Panc1 (cell line): ENCODE results near the gene CEP131. TPM values are rescaled to one million over a fixed set of nuclear protein-coding genes. Genes with fewer than 3 reads are reported as not detected.
A peak's percentile ranks its signal among the peaks of the same experiment; 100 is the strongest.

ENCODE experiments used
- ATAC-seq: fragments of 200-7000 bp; cut with Tn5 transposase; 2 replicates; pipeline ENCODE4 v1.9.1; 2020; ENCODE audit warnings: mild to moderate bottlenecking, moderate library complexity
- BruUV-seq: library from RNA; stranded (reverse); fragments of 400-500 nt; replicated peaks from 2 replicates; lab custom pipeline; 2021; lab: Mats Ljungman, UMichigan
- CTCF ChIA-PET: fragments of 300-600 bp; sonication (Branson Sonifier 250); formaldehyde crosslinking; loops from one replicate; lab custom pipeline; 2022; ENCODE audit warnings: antibody characterized with exemption; lab: Charles Lee
- POLR2A ChIA-PET: fragments of 300-600 bp; sonication (Branson Sonifier 250); formaldehyde crosslinking; loops from one replicate; lab custom pipeline; 2022; ENCODE audit warnings: antibody characterized with exemption; lab: Charles Lee
- DNase-seq: peaks from one replicate; pipeline ENCODE4 v3.0.0-alpha.2; 2010; ENCODE audit warnings: low read depth, low spot score
- H3K27ac ChIP-seq: 2 replicates; pipeline ENCODE4 v1.5.1; 2011; ENCODE audit warnings: mild to moderate bottlenecking, low read length, inconsistent platforms
- H3K27me3 ChIP-seq: fragments of 200-500 bp; sonication (Bioruptor generic); 2 replicates; pipeline ENCODE4 v1.6.0; 2014; ENCODE audit warnings: low read length, inconsistent platforms; ENCODE audit not compliant: control insufficient read depth, insufficient read depth
- H3K36me3 ChIP-seq: fragments of 200-500 bp; sonication (Bioruptor generic); 2 replicates; pipeline ENCODE4 v1.5.1; 2014; ENCODE audit warnings: inconsistent platforms, mild to moderate bottlenecking, low read length, moderate library complexity; ENCODE audit not compliant: control insufficient read depth, insufficient read depth
- H3K4me1 ChIP-seq: 2 replicates; pipeline ENCODE4 v1.5.1; 2011; ENCODE audit warnings: inconsistent platforms, mild to moderate bottlenecking, low read length, moderate library complexity; ENCODE audit not compliant: control insufficient read depth, insufficient read depth
- H3K4me3 ChIP-seq, 2 experiments: 2 replicates each; pipeline ENCODE4 v1.5.1; 2011 to 2012; ENCODE audit warnings: low read depth in 2 of 2, low read length in 2 of 2, mild to moderate bottlenecking in 2 of 2, inconsistent platforms in 1 of 2, moderate library complexity in 1 of 2
- H3K9me3 ChIP-seq: fragments of 200-500 bp; sonication (Bioruptor generic); 2 replicates; pipeline ENCODE4 v1.5.1; 2014; ENCODE audit warnings: low read depth, mild to moderate bottlenecking, inconsistent platforms, low read length, moderate library complexity; ENCODE audit not compliant: control insufficient read depth, insufficient read depth
- CTCF ChIP-seq: fragments of 450-650 bp; IDR thresholded peaks from 2 replicates; pipeline ENCODE4 v1.5.1; 2017; ENCODE audit warnings: mild to moderate bottlenecking
- POLR2AphosphoS5 ChIP-seq: IDR thresholded peaks from 2 replicates; pipeline ENCODE4 v1.6.1; 2012; ENCODE audit warnings: mild to moderate bottlenecking, low read depth, low read length, moderate library complexity
- REST ChIP-seq, 2 experiments: IDR thresholded peaks; 2 replicates each; pipeline ENCODE4 v1.6.1; 2011 to 2012; ENCODE audit warnings: low read depth in 2 of 2, control low read depth in 1 of 2, low read length in 1 of 2, mild to moderate bottlenecking in 1 of 2, moderate library complexity in 1 of 2; ENCODE audit not compliant: insufficient read depth in 1 of 2
- SIN3A ChIP-seq: IDR thresholded peaks from 2 replicates; pipeline ENCODE4 v1.6.1; 2012; ENCODE audit warnings: low read depth, mild to moderate bottlenecking, low read length, moderate library complexity, borderline replicate concordance; ENCODE audit not compliant: insufficient read depth
- TCF7L2 ChIP-seq: IDR thresholded peaks from 2 replicates; pipeline ENCODE4 v1.6.1; 2011; ENCODE audit warnings: mild to moderate bottlenecking, low read depth, low read length, inconsistent platforms
- in situ Hi-C: cut with HindIII; loops from 2 replicates; pipeline ENCODE4 v1.10.0; 2016; ENCODE audit warnings: low sequenced_read_pairs, low pct_unique_long_range_greater_than_20kb
- intact Hi-C: fragments of 100-400 bp; cut with micrococcal nuclease; formaldehyde crosslinking; loops from one replicate; pipeline ENCODE4 v1.10.0; 2022; ENCODE audit not compliant: unreplicated experiment
- total RNA-seq: library from RNA; stranded (reverse); gene quantifications from one replicate; pipeline ENCODE4 v1.2.1, GENCODE V29; 2021; ENCODE audit not compliant: unreplicated experiment

Gene CEP131
- total RNA-seq, 1 experiment from 2014 or later: 26.0 TPM

GRCh38 chr17:81165246-81166032 lies 57.3 kb downstream of the CEP131 start, which contains the start of gene PVALEF:
TSS of gene PVALEF (plus strand) at chr17:81165507. CDS start at chr17:81181227, 15,720 bp downstream.
- intact Hi-C loops: no loop called here
- H3K27me3 ChIP-seq: no peaks in the 10 kb centered on the region
- no peaks in the 10 kb centered on the region for H3K36me3 ChIP-seq
- no peak for TF ChIP-seq TCF7L2
- TF ChIP-seq SIN3A: no peak
- TF ChIP-seq POLR2AphosphoS5: no peak
- no peak for TF ChIP-seq CTCF
- no peak for TF ChIP-seq REST (IDR thresholded peaks at IDR 0.05; ENCODE audit: insufficient read depth in 1 of 2, low read depth in 2 of 2, low read length in 1 of 2)
- H3K9me3 ChIP-seq: no peaks in the 10 kb centered on the region
- no peak for DNase-seq
- peak within 1 kb of the TSS; percentile 35 to 51 for H3K4me3 ChIP-seq
- ChIA-PET POLR2A (no interaction called here), CTCF (interaction anchor here (0.6 kb wide), 1 partner anchor 171 kb away, joined by 3 read pairs; no protein-coding TSS in a partner anchor)
- peak within 1 kb of the TSS; percentile 45 for H3K27ac ChIP-seq
- in situ Hi-C loops: no loop called here
- peaks cover 16% of the 10 kb centered on the region for H3K4me1 ChIP-seq
- ATAC-seq: peak; percentile 61
- BruUV-seq: no TSS peak

GRCh38 chr17:81164371-81165245 lies 58.2 kb downstream of the CEP131 start:
- no peaks in the 10 kb centered on the region for H3K9me3 ChIP-seq
- no peak for DNase-seq
- H3K4me3 ChIP-seq: peak overlapping the region in 1 of 2 experiments; percentile 2; a peak in 1 of 4 replicates
- TF ChIP-seq TCF7L2 (no peak), SIN3A (no peak), REST (IDR thresholded peaks at IDR 0.05; ENCODE audit: insufficient read depth in 1 of 2, low read depth in 2 of 2, low read length in 1 of 2) (no peak), POLR2AphosphoS5 (no peak), CTCF (no peak)
- no TSS peak for BruUV-seq
- no peak overlapping the region for H3K27ac ChIP-seq
- H3K36me3 ChIP-seq: no peaks in the 10 kb centered on the region
- ChIA-PET POLR2A (no interaction called here), CTCF (interaction anchor here (0.6 to 0.7 kb wide), 3 partner anchors 11 to 171 kb away, joined by 3 to 7 read pairs (median 3); no protein-coding TSS in a partner anchor)
- peaks cover 16% of the 10 kb centered on the region for H3K4me1 ChIP-seq
- H3K27me3 ChIP-seq: no peaks in the 10 kb centered on the region
- intact Hi-C loops: no loop called here
- in situ Hi-C loops: no loop called here
- ATAC-seq: peak; percentile 39
